ENCODE data around the gene DBH. TPM values are rescaled to one million over a fixed set of nuclear protein-coding genes. Genes with fewer than 3 reads are reported as not detected.

Gene DBH
- not detected for total RNA-seq
- not detected for total RNA-seq (2013)

DNA sequence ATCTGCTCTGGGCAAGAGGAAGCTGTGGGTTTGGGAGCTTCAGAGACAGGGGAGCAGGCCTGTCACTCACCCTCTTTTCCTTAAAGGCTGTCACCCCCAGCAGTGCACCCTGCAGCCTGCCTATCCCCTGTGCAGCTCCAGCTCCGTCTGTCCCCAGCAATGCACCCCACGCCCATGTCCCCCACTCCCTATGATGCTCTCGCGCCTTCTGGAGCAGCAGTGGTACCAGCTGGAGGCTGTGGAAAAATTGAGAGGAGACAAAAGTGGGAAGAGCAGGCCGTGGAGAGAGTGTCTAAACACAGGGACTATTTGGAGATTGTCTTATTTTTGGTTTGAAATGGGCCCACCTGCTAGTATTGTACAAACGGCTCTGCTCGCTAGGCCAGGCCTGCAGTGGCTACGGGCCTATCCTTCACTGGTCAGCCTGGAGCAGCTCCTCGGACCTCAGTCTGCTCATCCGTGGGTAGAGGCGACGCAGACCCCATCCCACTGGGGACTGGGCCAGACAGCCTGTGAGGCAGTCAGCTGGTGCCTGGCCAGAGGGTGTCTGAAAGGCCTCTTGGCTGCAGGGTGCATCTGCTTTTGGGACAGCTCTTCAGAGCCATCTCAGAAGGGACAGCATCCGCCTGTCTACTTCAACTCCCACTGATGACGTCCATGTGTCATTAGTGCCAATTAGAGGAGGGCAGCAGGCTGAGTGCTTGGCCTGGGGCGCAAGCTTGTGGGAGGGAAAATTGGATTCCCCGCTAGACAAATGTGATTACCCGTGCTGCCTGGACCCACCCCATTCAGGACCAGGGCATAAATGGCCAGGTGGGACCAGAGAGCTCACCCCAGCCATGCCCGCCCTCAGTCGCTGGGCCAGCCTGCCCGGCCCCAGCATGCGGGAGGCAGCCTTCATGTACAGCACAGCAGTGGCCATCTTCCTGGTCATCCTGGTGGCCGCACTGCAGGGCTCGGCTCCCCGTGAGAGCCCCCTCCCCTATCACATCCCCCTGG lies at the start of gene DBH:
DBH (plus strand) TSS at position 831 of the 999 bp plus-strand sequence; CDS start at position 840, 9 bp downstream.
- 91% methylated on average over 22 of the region's 24 CpGs for WGBS (ENCODE audit: insufficient coverage)
- H3K27ac Mint-ChIP-seq = no peak within 1 kb of the TSS

GRCh38 chr9:133587051-133587450 lies 49.1 kb upstream of the DBH start:
- no peak for ATAC-seq
- H3K9me3 ChIP-seq (ENCODE audit: control insufficient read depth, insufficient read depth, low read length) = no peaks in the 10 kb centered on the region
- no peak overlapping the region for H3K27ac ChIP-seq (ENCODE audit: low read length)
- Mint-ChIP-seq H3K4me3 (no peak overlapping the region), H3K36me3 (no peaks in the 10 kb centered on the region), H3K27ac (no peak overlapping the region), H3K27me3 (ENCODE audit: low read depth in 2 of 2) (peaks cover 21 to 23% of the 10 kb centered on the region in 2 donors), H3K4me1 (peaks cover 0 to 5% of the 10 kb centered on the region in 2 donors), H3K9me3 (no peaks in the 10 kb centered on the region)
- no peaks in the 10 kb centered on the region for H3K36me3 ChIP-seq (ENCODE audit: control insufficient read depth, insufficient read depth, low read length)
- no peak for TF ChIP-seq CTCF (IDR thresholded peaks at IDR 0.05)
- H3K4me3 ChIP-seq (ENCODE audit: low read length) = no peak overlapping the region
- 86% methylated on average over 8 of the region's 8 CpGs for WGBS (ENCODE audit: insufficient coverage)
- H3K27me3 ChIP-seq (ENCODE audit: control insufficient read depth, insufficient read depth, low read length) = peaks cover 13% of the 10 kb centered on the region
- H3K4me1 ChIP-seq (ENCODE audit: control insufficient read depth, insufficient read depth, low read length) = peaks cover 6% of the 10 kb centered on the region
- no peak for DNase-seq
- intact Hi-C loops (cut with micrococcal nuclease) = no loop called here

More for the DNA sequence above, at the start of gene DBH:
- TF ChIP-seq CTCF (IDR thresholded peaks at IDR 0.05) = no peak
- no peak for ATAC-seq
- H3K27ac ChIP-seq (ENCODE audit: low read length) = no peak within 1 kb of the TSS
- H3K27me3 ChIP-seq (ENCODE audit: control insufficient read depth, insufficient read depth, low read length) = no peaks in the 10 kb centered on the region
- H3K9me3 ChIP-seq (ENCODE audit: control insufficient read depth, insufficient read depth, low read length) = no peaks in the 10 kb centered on the region
- no peak within 1 kb of the TSS for H3K4me3 ChIP-seq (ENCODE audit: low read length)
- Mint-ChIP-seq H3K36me3 (no peaks in the 10 kb centered on the region), H3K4me3 (no peak within 1 kb of the TSS), H3K9me3 (no peaks in the 10 kb centered on the region), H3K4me1 (no peaks in the 10 kb centered on the region), H3K27me3 (ENCODE audit: low read depth in 2 of 2) (peaks cover 0 to 7% of the 10 kb centered on the region in 2 donors)
- no peaks in the 10 kb centered on the region for H3K4me1 ChIP-seq (ENCODE audit: control insufficient read depth, insufficient read depth, low read length)
- intact Hi-C loops (cut with micrococcal nuclease) = no loop called here
- no peaks in the 10 kb centered on the region for H3K36me3 ChIP-seq (ENCODE audit: control insufficient read depth, insufficient read depth, low read length)
- no peak for DNase-seq

GRCh38 chr9:133587466-133587865 lies 48.7 kb upstream of the DBH start:
- Histone ChIP-seq H3K9me3 (ENCODE audit: control insufficient read depth, insufficient read depth, low read length) (no peaks in the 10 kb centered on the region), H3K27me3 (ENCODE audit: control insufficient read depth, insufficient read depth, low read length) (peaks cover 13% of the 10 kb centered on the region), H3K4me1 (ENCODE audit: control insufficient read depth, insufficient read depth, low read length) (peaks cover 6% of the 10 kb centered on the region), H3K27ac (ENCODE audit: low read length) (no peak overlapping the region), H3K36me3 (ENCODE audit: control insufficient read depth, insufficient read depth, low read length) (no peaks in the 10 kb centered on the region), H3K4me3 (ENCODE audit: low read length) (no peak overlapping the region)
- no peak for DNase-seq
- Mint-ChIP-seq H3K27ac (no peak overlapping the region), H3K4me3 (no peak overlapping the region), H3K36me3 (no peaks in the 10 kb centered on the region), H3K9me3 (no peaks in the 10 kb centered on the region), H3K4me1 (peaks cover 0 to 5% of the 10 kb centered on the region in 2 donors), H3K27me3 (ENCODE audit: low read depth in 2 of 2) (peaks cover 18 to 23% of the 10 kb centered on the region in 2 donors)
- intact Hi-C loops (cut with micrococcal nuclease) = no loop called here
- no peak for ATAC-seq
- 94% methylated on average over 6 of the region's 6 CpGs for WGBS (ENCODE audit: insufficient coverage)
- no peak for TF ChIP-seq CTCF (IDR thresholded peaks at IDR 0.05)

Data from natural killer cell (primary cell).